Coronary artery (tissue), 2 donors: ENCODE data around the gene PAWR.

Experiments used
- DNase-seq: peaks from one replicate; pipeline ENCODE4 v3.0.0-alpha.2; 2017; ENCODE audit warnings: low spot score
- H3K27ac ChIP-seq, 2 donors: fragments of 200-600 bp; sonication (generic); one replicate each; pipeline ENCODE4 v1.5.1; 2016 to 2019
- H3K4me3 ChIP-seq: fragments of 200-600 bp; sonication (generic); 2 replicates; pipeline ENCODE4 v1.5.1; 2016; ENCODE audit warnings: mild to moderate bottlenecking, moderate library complexity
- CTCF ChIP-seq: fragments of 200-600 bp; sonication (generic); IDR thresholded peaks from one replicate; pipeline ENCODE4 v1.5.1; 2019; ENCODE audit warnings: antibody characterized with exemption

PAWR gene

DNA sequence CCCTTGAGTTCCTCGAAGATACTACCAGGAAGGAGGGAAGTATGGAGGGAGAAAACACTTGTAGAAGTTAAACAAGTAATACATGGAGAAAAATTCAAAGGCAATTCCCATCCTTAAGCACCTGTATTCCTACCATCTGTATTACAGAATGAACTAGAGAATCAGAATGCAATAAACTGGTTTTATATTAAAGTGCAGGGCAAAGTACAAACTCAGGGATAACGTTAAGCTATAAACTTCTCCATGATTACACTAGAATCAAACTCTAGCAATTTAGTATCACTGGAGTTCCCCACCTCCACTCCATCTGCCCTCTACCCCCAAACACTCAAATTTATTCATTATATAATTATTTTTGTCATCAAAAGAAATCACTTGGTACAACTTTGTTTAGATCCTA is 13.1 kb downstream of the PAWR start:
- no peak for DNase-seq
- TF ChIP-seq CTCF: no peak
- Histone ChIP-seq H3K4me3 (no peak overlapping the region), H3K27ac (no peak overlapping the region)

DNA sequence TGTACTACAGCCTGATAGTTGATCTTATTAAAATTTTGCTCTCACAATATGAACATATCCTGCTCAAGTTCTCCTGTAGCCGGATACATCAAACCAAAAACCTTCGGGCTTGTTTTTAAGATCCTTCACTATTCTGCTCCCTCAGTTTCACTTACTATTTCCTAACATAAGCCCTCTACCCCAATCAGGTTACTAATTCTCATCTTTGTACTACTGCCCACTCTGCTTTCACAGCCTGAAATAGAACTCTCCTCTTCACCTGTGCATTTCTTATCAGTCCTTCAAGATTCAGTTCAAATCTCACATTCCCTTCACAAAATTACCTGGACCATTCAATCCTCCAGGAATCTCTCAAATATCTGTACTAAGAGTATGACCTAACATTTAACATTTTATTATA is 14.2 kb downstream of the PAWR start:
- no peak for DNase-seq
- Histone ChIP-seq H3K27ac (no peak overlapping the region), H3K4me3 (no peak overlapping the region)
- no peak for TF ChIP-seq CTCF

- no peak for TF ChIP-seq CTCF
- no peak overlapping the region for H3K27ac ChIP-seq
- H3K4me3 ChIP-seq: no peak overlapping the region
- no peak for DNase-seq
Measured at GRCh38 chr12:79674629-79675028, 16.1 kb downstream of the PAWR start.

DNA sequence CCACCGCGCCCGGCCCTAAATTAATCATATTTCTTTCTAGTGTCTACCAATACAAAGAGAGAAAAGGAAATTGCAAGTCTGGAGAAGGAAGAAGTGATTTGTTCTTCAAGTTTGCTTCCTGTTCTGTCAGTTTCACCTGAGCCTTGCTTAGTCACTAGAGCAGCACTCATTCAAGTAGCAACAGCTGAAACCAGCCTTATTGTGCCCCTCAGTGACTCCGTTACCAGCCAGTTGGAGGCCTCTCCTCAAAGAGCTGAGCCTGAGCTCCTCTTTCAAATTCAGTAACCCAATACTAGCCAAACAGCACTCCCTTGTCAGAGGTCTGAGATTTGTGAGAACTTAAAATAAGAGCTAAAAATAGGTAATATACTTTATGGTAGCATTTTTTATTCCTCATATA is 17.4 kb downstream of the PAWR start:
- Histone ChIP-seq H3K27ac (no peak overlapping the region), H3K4me3 (no peak overlapping the region)
- no peak for DNase-seq
- TF ChIP-seq CTCF: no peak

DNA sequence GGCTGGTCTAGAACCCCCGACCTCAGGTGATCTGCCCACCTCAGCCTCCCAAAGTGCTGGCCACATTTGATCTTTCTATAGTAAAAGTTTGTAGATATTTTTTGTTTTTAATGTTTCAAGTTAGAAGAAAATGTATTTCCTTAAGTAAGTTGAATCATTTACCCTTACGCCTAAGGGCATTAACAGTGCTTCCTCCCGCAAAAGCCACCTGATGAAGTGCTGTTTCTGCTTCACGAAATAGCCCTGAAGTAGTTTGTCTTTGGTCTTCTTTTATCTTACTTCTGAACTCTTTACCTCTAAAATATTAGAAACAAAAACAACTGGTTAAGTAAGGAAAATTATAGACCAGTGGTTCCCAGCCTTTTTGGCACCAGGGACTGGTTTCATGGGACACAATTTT is 22.7 kb downstream of the PAWR start:
- no peak for DNase-seq
- TF ChIP-seq CTCF: no peak
- no peak overlapping the region for H3K27ac ChIP-seq
- H3K4me3 ChIP-seq: no peak overlapping the region

GRCh38 chr12:79665212-79665887 is 25.4 kb downstream of the PAWR start:
- no peak for TF ChIP-seq CTCF
- H3K27ac ChIP-seq: no peak overlapping the region
- no peak for DNase-seq
- no peak overlapping the region for H3K4me3 ChIP-seq

GRCh38 chr12:79664518-79664917 is 26.2 kb downstream of the PAWR start:
- Histone ChIP-seq H3K27ac (no peak overlapping the region), H3K4me3 (no peak overlapping the region)
- no peak for DNase-seq
- TF ChIP-seq CTCF: no peak
